Urinary bladder (tissue), 4 donors: Measurements from ENCODE around the gene HRH1. TPM values are rescaled to one million over a fixed set of nuclear protein-coding genes. Genes with fewer than 3 reads are reported as not detected.
"Not testable (repeated sequence)": the region's sequence is repeated elsewhere in the genome, so short reads cannot be mapped to it uniquely, and the experiment has no call there.

Source experiments
- DNase-seq: peaks from one replicate; pipeline ENCODE4 v3.0.0-alpha.2; 2015; ENCODE audit errors: extremely low spot score
- H3K27ac ChIP-seq: one replicate; pipeline ENCODE4 v1.5.1; 2013; ENCODE audit warnings: low read depth, mild to moderate bottlenecking, moderate library complexity
- H3K36me3 ChIP-seq: one replicate; pipeline ENCODE4 v1.6.1; 2013; ENCODE audit warnings: mild to moderate bottlenecking, moderate library complexity; ENCODE audit not compliant: insufficient read depth
- H3K4me1 ChIP-seq: one replicate; pipeline ENCODE4 v1.6.1; 2013; ENCODE audit warnings: mild to moderate bottlenecking, moderate library complexity; ENCODE audit not compliant: insufficient read depth
- H3K4me3 ChIP-seq: one replicate; pipeline ENCODE4 v1.5.1; 2013; ENCODE audit warnings: low read depth, low read length
- WGBS: extraction: QIAGEN DNeasy Blood & Tissue Kit; methylation state at CpG from one replicate; pipeline ENCODE4 v1.1.7; 2013; 5-methylcytosine and 5-hydroxymethylcytosine counted together
- polyA plus RNA-seq: library from polyadenylated mRNA; stranded (reverse); fragments of 200-250 nt; gene quantifications from one replicate; pipeline ENCODE4 v1.2.3, GENCODE V29; 2013
- total RNA-seq: library from RNA; depleted of rRNA; stranded (reverse); fragments of >200 nt; gene quantifications from one replicate; pipeline ENCODE4 v1.2.3, GENCODE V29; 2014
- donor health status: healthy with polysubstance abuse.
- donor health status: healthy.

Gene HRH1
- total and polyA plus RNA-seq, 2 donors = 6.3 to 19.0 TPM

- Histone ChIP-seq H3K4me1 (no peaks in the 10 kb centered on the region), H3K36me3 (no peaks in the 10 kb centered on the region), H3K27ac (no peak overlapping the region), H3K4me3 (peak overlapping the region; percentile 32)
- no peak for DNase-seq
- WGBS = under 1% methylated on average over 10 of the region's 10 CpGs
These were observed 646 bp downstream of the HRH1 start for GRCh38 chr3:11154953-11155325.

GRCh38 chr3:11155341-11156025 lies 1.2 kb downstream of the HRH1 start:
- Histone ChIP-seq H3K4me3 (peak overlapping the region; percentile 32), H3K27ac (no peak overlapping the region), H3K4me1 (no peaks in the 10 kb centered on the region), H3K36me3 (no peaks in the 10 kb centered on the region)
- WGBS = 6% methylated on average over 8 of the region's 8 CpGs
- peak; percentile 45 for DNase-seq

- Histone ChIP-seq H3K4me1 (no peaks in the 10 kb centered on the region), H3K27ac (no peak overlapping the region), H3K4me3 (no peak overlapping the region), H3K36me3 (no peaks in the 10 kb centered on the region)
- 63% methylated on average over 4 of the region's 4 CpGs for WGBS
- DNase-seq = no peak
These were observed 1.7 kb downstream of the HRH1 start for GRCh38 chr3:11156026-11156410.

- Histone ChIP-seq H3K4me1 (no peaks in the 10 kb centered on the region), H3K36me3 (no peaks in the 10 kb centered on the region), H3K27ac (no peak overlapping the region), H3K4me3 (no peak overlapping the region)
- 83% methylated on average over 7 of the region's 7 CpGs for WGBS
- DNase-seq = no peak
These were observed 3.1 kb downstream of the HRH1 start for GRCh38 chr3:11157421-11157820.

- Histone ChIP-seq H3K27ac (no peak overlapping the region), H3K36me3 (no peaks in the 10 kb centered on the region), H3K4me3 (no peak overlapping the region), H3K4me1 (no peaks in the 10 kb centered on the region)
- WGBS = 16% methylated on average over 5 of the region's 5 CpGs
- no peak for DNase-seq
These were observed 5.2 kb downstream of the HRH1 start for GRCh38 chr3:11159421-11159904.

- Histone ChIP-seq H3K36me3 (no peaks in the 10 kb centered on the region), H3K4me1 (no peaks in the 10 kb centered on the region), H3K27ac (no peak overlapping the region), H3K4me3 (no peak overlapping the region)
- no peak for DNase-seq
- 86% methylated on average over 7 of the region's 7 CpGs for WGBS
These were observed 7.4 kb downstream of the HRH1 start for GRCh38 chr3:11161666-11162065.

- Histone ChIP-seq H3K27ac (no peak overlapping the region), H3K4me3 (no peak overlapping the region), H3K4me1 (no peaks in the 10 kb centered on the region), H3K36me3 (no peaks in the 10 kb centered on the region)
- WGBS = 82% methylated on average over 6 of the region's 6 CpGs
- no peak for DNase-seq
These were observed 8.4 kb downstream of the HRH1 start for GRCh38 chr3:11162401-11163345.

- H3K4me3 ChIP-seq = no peak overlapping the region
- H3K4me1 ChIP-seq = no peaks in the 10 kb centered on the region
- no peak for DNase-seq
- 50% methylated on average over 5 of the region's 5 CpGs for WGBS
- no peak overlapping the region for H3K27ac ChIP-seq
- H3K36me3 ChIP-seq = no peaks in the 10 kb centered on the region
These were observed 10.3 kb downstream of the HRH1 start for GRCh38 chr3:11164607-11165006.

GRCh38 chr3:11165476-11165875 lies 11.2 kb downstream of the HRH1 start:
- H3K27ac ChIP-seq = no peak overlapping the region
- 86% methylated on average over 8 of the region's 8 CpGs for WGBS

GRCh38 chr3:11166807-11167400 lies 12.6 kb downstream of the HRH1 start:
- WGBS = 89% methylated on average over 11 of the region's 12 CpGs
- not testable (repeated sequence) for DNase-seq, H3K4me1 ChIP-seq, H3K36me3 ChIP-seq, H3K27ac ChIP-seq, H3K4me3 ChIP-seq

More at GRCh38 chr3:11165476-11165875, 11.2 kb downstream of the HRH1 start:
- DNase-seq = no peak
- H3K4me1 ChIP-seq = no peaks in the 10 kb centered on the region
- no peak overlapping the region for H3K4me3 ChIP-seq
- H3K36me3 ChIP-seq = no peaks in the 10 kb centered on the region

GRCh38 chr3:11167590-11167989 lies 13.3 kb downstream of the HRH1 start:
- H3K27ac ChIP-seq = no peak overlapping the region
- no peaks in the 10 kb centered on the region for H3K4me1 ChIP-seq
- WGBS = 93% methylated on average over 3 of the region's 3 CpGs
- H3K36me3 ChIP-seq = no peaks in the 10 kb centered on the region
- DNase-seq = no peak
- no peak overlapping the region for H3K4me3 ChIP-seq

- no peak overlapping the region for H3K27ac ChIP-seq
- H3K4me1 ChIP-seq = no peaks in the 10 kb centered on the region
- H3K36me3 ChIP-seq = no peaks in the 10 kb centered on the region
- no peak for DNase-seq
- no peak overlapping the region for H3K4me3 ChIP-seq
- WGBS = 97% methylated on average over 13 of the region's 13 CpGs
These were observed 14.1 kb downstream of the HRH1 start for GRCh38 chr3:11168406-11168805.

- Histone ChIP-seq H3K4me1 (no peaks in the 10 kb centered on the region), H3K36me3 (no peaks in the 10 kb centered on the region), H3K4me3 (no peak overlapping the region), H3K27ac (no peak overlapping the region)
- 83% methylated on average over 13 of the region's 13 CpGs for WGBS
- no peak for DNase-seq
These were observed 14.8 kb downstream of the HRH1 start for GRCh38 chr3:11168881-11169805.
